ENCODE data around the gene SPHKAP.

The SPHKAP gene

GRCh38 chr2:228094377-228094921, 87.0 kb downstream of the SPHKAP start:
- H3K4me3 ChIP-seq = no peak overlapping the region
- no peaks in the 10 kb centered on the region for H3K36me3 ChIP-seq
- H3K27ac ChIP-seq = no peak overlapping the region
- no peaks in the 10 kb centered on the region for H3K4me1 ChIP-seq
- DNase-seq = no peak
- no peak for TF ChIP-seq CTCF (IDR thresholded peaks at IDR 0.05)
- H3K27me3 ChIP-seq = no peaks in the 10 kb centered on the region
- H3K9me3 ChIP-seq = peaks cover 0 to 12% (median 0%) of the 10 kb centered on the region in 3 donors
- intact Hi-C loops (cut with DNase I; ENCODE audit: low total_unique reads) = no loop called here

- Histone ChIP-seq H3K4me3 (no peak overlapping the region), H3K36me3 (no peaks in the 10 kb centered on the region), H3K27ac (no peak overlapping the region), H3K27me3 (no peaks in the 10 kb centered on the region), H3K9me3 (peaks cover 0 to 16% (median 0%) of the 10 kb centered on the region in 3 donors), H3K4me1 (no peaks in the 10 kb centered on the region)
- TF ChIP-seq CTCF (IDR thresholded peaks at IDR 0.05) = no peak
- no peak for DNase-seq
- intact Hi-C loops (cut with DNase I; ENCODE audit: low total_unique reads) = no loop called here
Observed at GRCh38 chr2:228092056-228092455, 89.4 kb downstream of the SPHKAP start.

- no peak overlapping the region for H3K27ac ChIP-seq
- no peak overlapping the region for H3K4me3 ChIP-seq
- TF ChIP-seq CTCF (IDR thresholded peaks at IDR 0.05) = no peak
- DNase-seq = no peak
- H3K4me1 ChIP-seq = no peaks in the 10 kb centered on the region
- peaks cover 0 to 16% (median 0%) of the 10 kb centered on the region in 3 donors for H3K9me3 ChIP-seq
- H3K36me3 ChIP-seq = no peaks in the 10 kb centered on the region
- no peaks in the 10 kb centered on the region for H3K27me3 ChIP-seq
- intact Hi-C loops (cut with DNase I; ENCODE audit: low total_unique reads) = no loop called here
Observed at GRCh38 chr2:228086561-228086960, 94.9 kb downstream of the SPHKAP start.

- no peak overlapping the region for H3K27ac ChIP-seq
- H3K4me3 ChIP-seq = no peak overlapping the region
- H3K9me3 ChIP-seq = peaks cover 0 to 12% (median 0%) of the 10 kb centered on the region in 3 donors
- DNase-seq = no peak
- no peaks in the 10 kb centered on the region for H3K4me1 ChIP-seq
- no peak for TF ChIP-seq CTCF (IDR thresholded peaks at IDR 0.05)
- H3K27me3 ChIP-seq = no peaks in the 10 kb centered on the region
- intact Hi-C loops (cut with DNase I; ENCODE audit: low total_unique reads) = no loop called here
- no peaks in the 10 kb centered on the region for H3K36me3 ChIP-seq
Observed at GRCh38 chr2:228084717-228085116, 96.8 kb downstream of the SPHKAP start.

- TF ChIP-seq CTCF (IDR thresholded peaks at IDR 0.05) = no peak
- Histone ChIP-seq H3K27ac (no peak overlapping the region), H3K4me1 (no peaks in the 10 kb centered on the region), H3K4me3 (no peak overlapping the region), H3K27me3 (no peaks in the 10 kb centered on the region), H3K36me3 (no peaks in the 10 kb centered on the region), H3K9me3 (no peaks in the 10 kb centered on the region)
- intact Hi-C loops (cut with DNase I; ENCODE audit: low total_unique reads) = no loop called here
- DNase-seq = no peak
Observed at GRCh38 chr2:228083131-228083530, 98.4 kb downstream of the SPHKAP start.

GRCh38 chr2:228082571-228082970, 98.9 kb downstream of the SPHKAP start:
- Histone ChIP-seq H3K27me3 (no peaks in the 10 kb centered on the region), H3K4me3 (no peak overlapping the region), H3K4me1 (no peaks in the 10 kb centered on the region), H3K36me3 (no peaks in the 10 kb centered on the region), H3K27ac (no peak overlapping the region), H3K9me3 (no peaks in the 10 kb centered on the region)
- intact Hi-C loops (cut with DNase I; ENCODE audit: low total_unique reads) = no loop called here
- no peak for TF ChIP-seq CTCF (IDR thresholded peaks at IDR 0.05)
- DNase-seq = no peak

All from tibial artery (tissue), 4 donors.